Hepatocyte (in vitro differentiated cells): ENCODE results near the gene AFAP1L2.

Experiments
- EZH2 ChIP-seq: fragments of 200-600 bp; sonication (generic); IDR thresholded peaks from 2 replicates; pipeline ENCODE4 v1.6.1; 2016; ENCODE audit warnings: antibody characterized with exemption, mild to moderate bottlenecking, borderline replicate concordance
- TF ChIP-seq, protein P1 (sequence below): fragments of 200-600 bp; sonication (generic); IDR thresholded peaks from 2 replicates; pipeline ENCODE4 v1.5.1; 2016; ENCODE audit warnings: antibody characterized with exemption, mild to moderate bottlenecking; ENCODE audit not compliant: poor library complexity

DNA sequence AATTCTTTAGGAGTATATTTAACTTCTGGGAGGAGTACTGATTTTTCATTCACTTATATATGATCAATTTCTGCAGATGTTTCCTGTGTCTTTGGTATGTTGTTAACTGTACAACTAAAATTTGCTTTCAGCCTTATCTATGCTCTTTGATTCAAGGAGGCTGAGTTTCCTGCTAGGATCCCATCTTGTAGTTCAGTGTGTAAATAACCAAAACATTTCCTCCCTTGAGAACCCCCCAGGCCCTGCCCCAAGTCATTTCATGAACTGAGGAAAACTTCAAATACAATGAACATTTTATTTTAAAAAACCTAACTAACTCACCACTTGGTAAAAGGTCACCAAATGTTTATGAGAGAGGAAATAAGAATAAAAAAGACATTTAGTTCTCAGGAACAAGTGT lies 109.8 kb downstream of the AFAP1L2 start:
- TF ChIP-seq, protein P1, sequence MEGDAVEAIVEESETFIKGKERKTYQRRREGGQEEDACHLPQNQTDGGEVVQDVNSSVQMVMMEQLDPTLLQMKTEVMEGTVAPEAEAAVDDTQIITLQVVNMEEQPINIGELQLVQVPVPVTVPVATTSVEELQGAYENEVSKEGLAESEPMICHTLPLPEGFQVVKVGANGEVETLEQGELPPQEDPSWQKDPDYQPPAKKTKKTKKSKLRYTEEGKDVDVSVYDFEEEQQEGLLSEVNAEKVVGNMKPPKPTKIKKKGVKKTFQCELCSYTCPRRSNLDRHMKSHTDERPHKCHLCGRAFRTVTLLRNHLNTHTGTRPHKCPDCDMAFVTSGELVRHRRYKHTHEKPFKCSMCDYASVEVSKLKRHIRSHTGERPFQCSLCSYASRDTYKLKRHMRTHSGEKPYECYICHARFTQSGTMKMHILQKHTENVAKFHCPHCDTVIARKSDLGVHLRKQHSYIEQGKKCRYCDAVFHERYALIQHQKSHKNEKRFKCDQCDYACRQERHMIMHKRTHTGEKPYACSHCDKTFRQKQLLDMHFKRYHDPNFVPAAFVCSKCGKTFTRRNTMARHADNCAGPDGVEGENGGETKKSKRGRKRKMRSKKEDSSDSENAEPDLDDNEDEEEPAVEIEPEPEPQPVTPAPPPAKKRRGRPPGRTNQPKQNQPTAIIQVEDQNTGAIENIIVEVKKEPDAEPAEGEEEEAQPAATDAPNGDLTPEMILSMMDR = no peak
- no peak for TF ChIP-seq EZH2
